ENCODE measurements around the gene CLCN5.

DNA sequence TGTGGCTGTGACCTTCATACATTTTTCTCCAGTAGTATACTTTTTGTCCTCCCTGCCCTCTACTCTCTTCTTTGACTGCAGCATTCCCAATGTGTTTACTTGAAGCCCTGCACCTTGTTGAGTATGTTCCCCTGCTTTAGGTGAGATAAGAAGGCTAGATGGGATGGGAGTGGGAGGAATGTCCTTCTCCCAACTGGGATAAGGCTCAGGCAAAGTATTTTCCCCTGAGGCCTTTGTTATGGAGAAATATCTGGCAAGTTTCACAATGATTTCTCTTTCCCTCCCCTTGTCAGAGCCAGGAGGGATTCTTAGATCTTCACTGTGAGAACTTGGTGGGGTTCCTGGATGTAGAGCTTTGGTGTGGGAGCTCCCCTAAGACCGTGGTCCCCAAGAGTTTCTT is 131.8 kb downstream of the CLCN5 start:
- TF ChIP-seq, protein P1, sequence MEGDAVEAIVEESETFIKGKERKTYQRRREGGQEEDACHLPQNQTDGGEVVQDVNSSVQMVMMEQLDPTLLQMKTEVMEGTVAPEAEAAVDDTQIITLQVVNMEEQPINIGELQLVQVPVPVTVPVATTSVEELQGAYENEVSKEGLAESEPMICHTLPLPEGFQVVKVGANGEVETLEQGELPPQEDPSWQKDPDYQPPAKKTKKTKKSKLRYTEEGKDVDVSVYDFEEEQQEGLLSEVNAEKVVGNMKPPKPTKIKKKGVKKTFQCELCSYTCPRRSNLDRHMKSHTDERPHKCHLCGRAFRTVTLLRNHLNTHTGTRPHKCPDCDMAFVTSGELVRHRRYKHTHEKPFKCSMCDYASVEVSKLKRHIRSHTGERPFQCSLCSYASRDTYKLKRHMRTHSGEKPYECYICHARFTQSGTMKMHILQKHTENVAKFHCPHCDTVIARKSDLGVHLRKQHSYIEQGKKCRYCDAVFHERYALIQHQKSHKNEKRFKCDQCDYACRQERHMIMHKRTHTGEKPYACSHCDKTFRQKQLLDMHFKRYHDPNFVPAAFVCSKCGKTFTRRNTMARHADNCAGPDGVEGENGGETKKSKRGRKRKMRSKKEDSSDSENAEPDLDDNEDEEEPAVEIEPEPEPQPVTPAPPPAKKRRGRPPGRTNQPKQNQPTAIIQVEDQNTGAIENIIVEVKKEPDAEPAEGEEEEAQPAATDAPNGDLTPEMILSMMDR (IDR thresholded peaks at IDR 0.05): no peak
- TF ChIP-seq POLR2A (IDR thresholded peaks at IDR 0.05): no peak
